ENCODE results near the gene STOML2.

STOML2 gene

GRCh38 chr9:35072461-35073278 lies 30.3 kb downstream of the STOML2 start, which contains the start of gene VCP:
TSS of gene VCP (minus strand) at chr9:35072625. CDS start at chr9:35072353, 272 bp downstream.
- DNase-seq (ENCODE audit: low read depth in 4 of 4, low spot score in 1 of 4) = peak; percentile 76 to 94 (median 90)

- peak; percentile 45 to 69 (median 56) for DNase-seq (ENCODE audit: low read depth in 4 of 4, low spot score in 1 of 4)
Measured at GRCh38 chr9:35071814-35072460, 31.0 kb downstream of the STOML2 start.

DNA sequence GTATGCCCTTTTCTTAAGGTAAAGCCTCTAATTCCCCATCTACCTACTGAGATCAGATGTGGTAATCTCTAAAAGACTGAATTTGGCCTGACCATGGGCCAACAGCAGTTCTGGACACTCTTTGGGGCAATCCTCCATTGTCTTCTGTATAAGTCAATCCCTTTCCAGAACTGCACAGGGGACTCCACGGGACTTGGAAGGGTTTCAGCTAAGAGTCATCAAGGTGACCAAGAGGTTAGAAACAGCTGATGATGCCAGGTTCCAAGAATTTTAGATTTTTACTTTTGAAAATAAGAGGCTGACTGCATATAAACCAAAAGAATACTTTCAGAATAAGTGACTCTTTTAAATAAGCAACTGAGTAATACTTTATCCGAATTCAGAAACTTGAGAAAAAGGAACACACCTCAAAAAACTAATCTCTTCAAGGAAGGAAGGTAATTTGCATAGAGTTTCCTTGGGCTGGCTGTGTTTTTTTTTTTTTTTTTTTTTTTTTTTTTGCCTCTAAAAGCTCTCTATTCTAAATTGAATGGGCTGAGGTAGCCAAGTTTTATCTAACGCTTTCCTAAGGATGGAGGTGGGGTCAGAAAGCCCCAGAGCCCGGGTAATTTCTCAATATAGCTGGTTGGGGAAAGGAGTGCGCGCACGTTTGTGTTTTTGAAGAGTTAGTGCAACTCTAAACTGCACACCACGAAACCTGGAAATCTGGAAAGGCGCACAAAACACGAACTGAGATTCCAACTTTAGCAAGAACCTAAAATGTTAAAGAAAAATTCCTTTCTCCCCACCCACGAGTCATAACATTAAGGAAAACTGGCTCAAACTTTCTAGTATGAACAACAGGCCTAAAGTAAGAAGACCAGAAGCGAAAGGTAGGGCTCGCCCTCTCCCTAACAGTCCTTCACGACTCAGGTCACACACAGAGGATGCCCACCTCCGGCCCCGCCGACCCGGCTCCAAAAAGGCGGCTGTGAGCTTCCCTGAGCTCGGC lies 31.8 kb downstream of the STOML2 start:
- DNase-seq (ENCODE audit: low read depth in 4 of 4, low spot score in 1 of 4) = no peak

- no peak for DNase-seq (ENCODE audit: low read depth in 4 of 4, low spot score in 1 of 4)
Measured at GRCh38 chr9:35069020-35069419, 33.9 kb downstream of the STOML2 start.

GRCh38 chr9:35067056-35067455 lies 35.9 kb downstream of the STOML2 start:
- no peak for DNase-seq (ENCODE audit: low read depth in 4 of 4, low spot score in 1 of 4)

GRCh38 chr9:35060548-35061207 lies 42.3 kb downstream of the STOML2 start:
- DNase-seq (ENCODE audit: low read depth in 4 of 4, low spot score in 1 of 4) = no peak

GRCh38 chr9:35059438-35059837 lies 43.5 kb downstream of the STOML2 start:
- DNase-seq (ENCODE audit: low read depth in 4 of 4, low spot score in 1 of 4) = no peak

DNA sequence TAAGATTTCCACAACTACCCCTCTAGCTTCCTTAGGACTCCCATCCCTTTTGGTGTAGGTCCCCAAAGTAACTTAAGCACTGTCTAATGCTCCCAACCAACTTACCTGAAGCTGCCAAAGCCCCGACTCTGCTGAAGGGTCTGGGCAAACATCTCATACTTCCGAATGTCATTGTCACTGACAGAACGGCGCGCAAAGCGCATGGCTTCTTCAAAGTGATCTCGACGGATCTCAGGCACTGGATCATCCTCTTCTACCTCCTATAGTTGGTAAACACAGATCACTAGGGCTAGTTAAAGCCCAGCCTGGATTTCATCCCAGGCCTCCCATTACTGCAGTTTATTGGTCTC lies 45.7 kb downstream of the STOML2 start:
- DNase-seq (ENCODE audit: low read depth in 4 of 4, low spot score in 1 of 4) = no peak

- DNase-seq (ENCODE audit: low read depth in 4 of 4, low spot score in 1 of 4) = no peak
Measured at GRCh38 chr9:35056571-35057270, 46.2 kb downstream of the STOML2 start.

- DNase-seq (ENCODE audit: low read depth in 4 of 4, low spot score in 1 of 4) = no peak
Measured at GRCh38 chr9:35054871-35055644, 47.9 kb downstream of the STOML2 start.

- no peak for DNase-seq (ENCODE audit: low read depth in 4 of 4, low spot score in 1 of 4)
Measured at GRCh38 chr9:35054185-35054835, 48.6 kb downstream of the STOML2 start.

GRCh38 chr9:35051069-35051967 lies 51.6 kb downstream of the STOML2 start:
- DNase-seq (ENCODE audit: low read depth in 4 of 4, low spot score in 1 of 4) = peak in 2 of 4 experiments; percentile 25 to 37
